GM10248 (cell line): ENCODE data around the gene ST6GAL2.

ENCODE experiments used
- CTCF ChIA-PET: fragments of 300-600 bp; sonication (Branson Sonifier 250); formaldehyde crosslinking; extraction: SDS; loops from one replicate; lab custom pipeline; 2021; ENCODE audit warnings: antibody characterized with exemption; lab: Yijun Ruan, JAX
- POLR2A ChIA-PET: fragments of 350-650 bp; sonication (Branson Sonifier 250); formaldehyde crosslinking; extraction: SDS; loops from one replicate; lab custom pipeline; 2020; ENCODE audit warnings: antibody characterized with exemption; lab: Yijun Ruan, JAX
- DNase-seq: peaks from one replicate; pipeline ENCODE4 v3.0.0; 2012; ENCODE audit errors: extremely low spot score
- CTCF ChIP-seq: IDR thresholded peaks from 2 replicates; pipeline ENCODE4 v1.5.1; 2012; ENCODE audit warnings: mild to moderate bottlenecking, low read depth; ENCODE audit errors: extremely low read depth, missing control alignments, control extremely low read depth

Gene ST6GAL2

DNA sequence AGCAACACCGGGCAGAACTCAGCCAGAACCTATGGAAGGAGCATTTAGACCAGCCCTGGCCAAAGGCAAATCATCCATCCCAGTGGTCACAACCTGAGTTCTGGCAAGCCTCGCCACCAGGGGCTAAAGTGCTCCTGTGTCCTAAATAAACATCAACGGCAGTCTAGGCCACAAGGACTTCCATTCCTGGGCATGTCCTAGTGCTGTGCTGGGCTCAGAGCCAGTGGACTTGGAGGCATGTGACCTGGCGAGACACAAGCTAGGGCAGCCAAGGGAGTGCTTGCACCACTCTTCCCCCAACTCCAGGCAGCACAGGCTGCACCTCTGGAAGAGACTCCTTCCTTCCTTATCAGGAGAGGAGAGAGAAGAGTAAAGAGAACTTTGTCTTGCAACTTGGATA is 69.0 kb downstream of the ST6GAL2 start:
- no peak for TF ChIP-seq CTCF
- ChIA-PET POLR2A (no interaction called here), CTCF (interaction anchor here (1.1 kb wide), 1 partner anchor 21 kb away, joined by 3 read pairs; no protein-coding TSS in a partner anchor)
- DNase-seq, result no peak

DNA sequence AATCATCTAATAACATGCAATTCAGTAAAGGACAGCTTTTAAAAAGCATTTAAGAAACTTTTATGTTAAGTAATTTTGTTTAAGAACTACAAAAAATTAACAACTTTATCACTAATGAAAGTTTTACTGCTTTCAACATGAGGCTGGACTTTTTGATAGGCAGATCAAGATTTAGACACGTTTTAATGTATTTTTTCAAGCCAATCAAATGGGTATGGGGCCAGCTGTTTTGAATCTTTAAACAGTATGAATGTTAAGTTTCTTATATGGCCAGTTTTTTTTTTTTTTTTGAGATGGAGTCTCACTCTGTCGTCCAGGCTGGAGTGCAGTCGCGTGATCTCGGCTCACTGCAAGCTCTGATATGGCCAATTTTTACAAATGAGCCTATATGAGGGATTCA is 73.1 kb downstream of the ST6GAL2 start:
- POLR2A ChIA-PET, result no interaction called here
- CTCF ChIA-PET, result interaction anchor here (0.9 kb wide), 1 partner anchor 8 kb away, joined by 3 read pairs; no protein-coding TSS in a partner anchor
- TF ChIP-seq CTCF, result no peak
- DNase-seq, result no peak

DNA sequence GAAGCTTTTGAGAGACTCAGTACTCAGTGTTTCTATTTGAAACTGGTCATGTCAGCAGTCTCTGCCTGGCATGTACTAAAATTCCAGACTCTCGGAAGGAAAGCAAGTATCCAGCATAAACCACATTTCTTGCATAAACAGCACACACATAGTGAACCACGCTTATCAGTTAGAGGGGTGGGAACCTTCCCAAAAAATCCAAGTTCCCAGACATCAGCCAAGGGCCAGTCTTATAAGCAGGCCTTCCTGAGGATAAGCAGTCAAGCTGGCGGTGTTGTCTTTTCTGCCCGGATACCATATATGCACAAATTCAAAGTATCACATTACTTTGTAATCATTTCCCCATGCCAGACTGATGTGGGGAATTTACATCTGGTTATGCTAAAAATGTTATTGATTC is 73.6 kb downstream of the ST6GAL2 start:
- ChIA-PET POLR2A (no interaction called here), CTCF (no interaction called here)
- TF ChIP-seq CTCF, result no peak
- DNase-seq, result no peak

GRCh38 chr2:106805716-106806115 is 80.3 kb downstream of the ST6GAL2 start:
- CTCF ChIA-PET, result no interaction called here

DNA sequence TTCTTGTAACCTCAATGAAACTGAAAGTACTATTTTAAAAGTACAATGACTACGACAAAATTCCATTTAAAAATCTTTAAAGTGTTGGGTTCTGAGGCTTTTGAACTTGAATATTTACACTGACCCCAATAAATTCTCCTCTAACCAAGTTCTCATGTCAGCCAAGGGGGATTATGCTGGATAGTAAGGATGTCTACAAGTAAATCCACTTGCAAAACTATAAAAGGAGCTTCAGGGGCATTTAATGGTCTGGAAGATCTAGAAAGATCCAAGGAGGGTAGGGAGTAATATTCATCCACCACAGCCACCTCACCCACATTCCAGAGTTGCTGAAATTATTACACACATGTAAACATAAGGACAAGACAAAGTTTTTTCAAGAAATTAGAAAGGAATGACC is 81.8 kb downstream of the ST6GAL2 start:
- ChIA-PET POLR2A (no interaction called here), CTCF (interaction anchor here (1.0 kb wide), 1 partner anchor 9 kb away, joined by 3 read pairs; no protein-coding TSS in a partner anchor)
- TF ChIP-seq CTCF, result no peak
- no peak for DNase-seq

More at GRCh38 chr2:106805716-106806115, 80.3 kb downstream of the ST6GAL2 start:
- no peak for DNase-seq
- TF ChIP-seq CTCF, result no peak
- POLR2A ChIA-PET, result no interaction called here

DNA sequence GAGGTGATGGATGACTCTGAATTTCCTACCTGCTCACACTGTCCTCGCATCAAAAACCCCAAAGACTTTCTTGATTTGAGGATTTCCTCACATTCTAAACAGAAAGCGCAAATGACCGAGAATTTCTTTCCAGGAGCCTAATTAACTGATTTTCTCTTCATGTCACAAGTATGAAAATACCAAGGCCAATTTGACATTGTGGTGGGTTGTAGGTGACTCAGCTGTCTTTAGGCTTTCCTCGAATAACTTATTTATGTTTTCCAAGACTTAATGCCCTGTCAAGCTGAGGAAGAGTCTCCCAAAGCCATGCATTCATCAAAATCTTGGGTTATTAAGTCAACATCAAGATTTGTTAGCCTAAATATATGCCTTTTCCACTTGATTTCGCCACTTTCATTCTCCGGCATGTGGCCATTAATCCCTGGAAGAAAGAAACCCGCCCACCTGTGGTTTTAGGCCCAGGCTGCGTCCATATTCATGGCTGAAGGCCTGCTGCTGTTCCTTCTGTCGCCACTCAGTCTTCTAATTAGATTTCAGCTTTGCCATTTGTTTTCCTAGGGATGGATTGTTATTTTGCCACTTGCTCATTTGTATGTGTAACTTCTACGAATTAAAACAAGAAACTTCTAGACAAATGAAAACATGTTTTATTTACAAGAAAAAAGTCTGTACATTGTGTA is 84.9 kb downstream of the ST6GAL2 start:
- POLR2A ChIA-PET, result no interaction called here
- TF ChIP-seq CTCF, result no peak
- CTCF ChIA-PET, result interaction anchor here (1.2 kb wide), 1 partner anchor 11 kb away, joined by 4 read pairs; no protein-coding TSS in a partner anchor
- DNase-seq, result no peak
